Activated B cell treated with CpG ODN at 0.5 μM for 24 hours (primary cell): ENCODE data around the gene DHRS3. TPM values are rescaled to one million over a fixed set of nuclear protein-coding genes. Genes with fewer than 3 reads are reported as not detected.

ENCODE experiments used
- ATAC-seq: fragments of 200-7000 bp; cut with Tn5 transposase; one replicate; pipeline ENCODE4 v1.10.0; 2021; ENCODE audit warnings: low read depth, mild to moderate bottlenecking, moderate library complexity
- CTCF ChIA-PET: fragments of 350-600 bp; sonication (Branson Sonifier 250); formaldehyde crosslinking; loops from one replicate; lab custom pipeline; 2021; ENCODE audit warnings: antibody characterized with exemption; lab: Charles Lee
- POLR2A ChIA-PET: fragments of 350-600 bp; sonication (Branson Sonifier 250); formaldehyde crosslinking; loops from one replicate; lab custom pipeline; 2021; ENCODE audit warnings: antibody characterized with exemption; lab: Charles Lee
- DNase-seq: peaks from one replicate; pipeline ENCODE4 v3.0.0; 2022
- H3K27ac Mint-ChIP-seq: one replicate; pipeline ENCODE4 v1.8.0; 2020; ENCODE audit warnings: mixed read lengths
- H3K27me3 Mint-ChIP-seq: one replicate; pipeline ENCODE4 v1.8.0; 2021; ENCODE audit warnings: mixed read lengths
- H3K36me3 Mint-ChIP-seq: one replicate; pipeline ENCODE4 v1.8.0; 2021; ENCODE audit warnings: low read depth, mixed read lengths
- H3K4me1 Mint-ChIP-seq: one replicate; pipeline ENCODE4 v1.8.0; 2021; ENCODE audit warnings: mixed read lengths
- H3K4me3 Mint-ChIP-seq: one replicate; pipeline ENCODE4 v1.8.0; 2020; ENCODE audit warnings: mild to moderate bottlenecking, mixed read lengths
- H3K9me3 Mint-ChIP-seq: one replicate; pipeline ENCODE4 v1.8.0; 2020; ENCODE audit warnings: mixed read lengths
- intact Hi-C: fragments of 100-400 bp; cut with micrococcal nuclease; formaldehyde crosslinking; loops from one replicate; pipeline ENCODE4 v1.15.1; 2024
- total RNA-seq: library from RNA; stranded (reverse); gene quantifications from 2 replicates; pipeline ENCODE4 v1.2.3, GENCODE V29; 2022
- TF ChIP-seq, protein P1 (sequence below): fragments of 200-600 bp; IDR thresholded peaks from one replicate; pipeline ENCODE4 v1.8.0; 2022; ENCODE audit warnings: antibody characterized with exemption, mild to moderate bottlenecking

The DHRS3 gene
- total RNA-seq, 1 donor from 2014 or later = 1.8 TPM

DNA sequence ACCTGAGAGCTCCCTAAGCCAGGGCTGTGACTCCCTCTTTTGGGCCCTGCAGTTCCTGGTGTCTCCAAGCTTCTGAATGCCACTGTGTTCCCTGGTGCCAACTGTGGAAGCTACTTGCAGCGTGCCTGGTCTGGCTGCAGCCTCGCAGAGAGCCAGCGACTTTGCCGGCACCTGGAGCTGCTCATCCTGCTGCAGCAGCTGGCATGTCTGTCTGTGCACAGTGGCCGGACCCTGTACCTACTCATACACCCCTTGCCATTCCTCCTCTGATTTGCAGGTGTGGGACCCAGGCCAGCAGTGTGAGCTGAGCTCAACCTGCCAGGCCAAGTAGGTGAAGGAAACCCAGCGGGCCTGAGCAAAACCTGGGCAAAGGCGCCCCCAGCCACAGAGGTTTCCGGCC is 13.6 kb upstream of the DHRS3 start:
- Mint-ChIP-seq H3K9me3 (no peaks in the 10 kb centered on the region), H3K27me3 (peaks cover 2% of the 10 kb centered on the region), H3K4me3 (no peak overlapping the region), H3K27ac (no peak overlapping the region), H3K4me1 (no peaks in the 10 kb centered on the region), H3K36me3 (no peaks in the 10 kb centered on the region)
- ChIA-PET POLR2A (no interaction called here), CTCF (no interaction called here)
- TF ChIP-seq, protein P1, sequence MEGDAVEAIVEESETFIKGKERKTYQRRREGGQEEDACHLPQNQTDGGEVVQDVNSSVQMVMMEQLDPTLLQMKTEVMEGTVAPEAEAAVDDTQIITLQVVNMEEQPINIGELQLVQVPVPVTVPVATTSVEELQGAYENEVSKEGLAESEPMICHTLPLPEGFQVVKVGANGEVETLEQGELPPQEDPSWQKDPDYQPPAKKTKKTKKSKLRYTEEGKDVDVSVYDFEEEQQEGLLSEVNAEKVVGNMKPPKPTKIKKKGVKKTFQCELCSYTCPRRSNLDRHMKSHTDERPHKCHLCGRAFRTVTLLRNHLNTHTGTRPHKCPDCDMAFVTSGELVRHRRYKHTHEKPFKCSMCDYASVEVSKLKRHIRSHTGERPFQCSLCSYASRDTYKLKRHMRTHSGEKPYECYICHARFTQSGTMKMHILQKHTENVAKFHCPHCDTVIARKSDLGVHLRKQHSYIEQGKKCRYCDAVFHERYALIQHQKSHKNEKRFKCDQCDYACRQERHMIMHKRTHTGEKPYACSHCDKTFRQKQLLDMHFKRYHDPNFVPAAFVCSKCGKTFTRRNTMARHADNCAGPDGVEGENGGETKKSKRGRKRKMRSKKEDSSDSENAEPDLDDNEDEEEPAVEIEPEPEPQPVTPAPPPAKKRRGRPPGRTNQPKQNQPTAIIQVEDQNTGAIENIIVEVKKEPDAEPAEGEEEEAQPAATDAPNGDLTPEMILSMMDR = no peak
- DNase-seq = no peak
- ATAC-seq = no peak
- intact Hi-C loops = no loop called here

DNA sequence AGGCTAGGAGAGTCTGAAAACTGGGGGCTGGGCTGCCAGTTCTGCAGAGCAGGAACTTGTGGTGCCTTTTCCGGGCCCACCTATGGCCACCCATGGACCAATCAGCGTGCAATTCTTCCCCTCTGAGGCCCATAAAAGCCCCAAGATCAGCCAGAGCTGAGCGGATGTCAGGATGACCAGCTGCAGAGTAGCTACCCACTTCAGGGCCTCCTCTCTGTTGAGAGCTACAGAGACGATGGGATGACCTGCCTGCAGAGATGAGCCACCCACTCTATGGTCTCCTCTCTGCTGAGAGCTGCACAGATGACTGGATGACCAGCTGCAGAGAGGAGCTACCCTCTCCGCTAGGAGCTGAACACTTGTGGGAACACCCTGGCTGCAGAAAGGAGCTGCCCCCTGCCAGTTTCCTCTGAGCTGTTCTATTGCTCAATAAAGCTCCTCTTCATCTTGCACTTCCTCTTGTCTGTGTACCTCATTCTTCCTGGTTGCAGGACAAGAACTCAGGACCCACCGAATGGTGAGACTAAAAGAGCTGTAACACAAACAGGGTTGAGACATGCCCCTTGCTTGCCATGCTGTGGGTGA is 13.0 kb upstream of the DHRS3 start:
- no peaks in the 10 kb centered on the region for H3K4me1 Mint-ChIP-seq
- H3K9me3 Mint-ChIP-seq = no peaks in the 10 kb centered on the region
- ATAC-seq (no peak), DNase-seq (no peak)
- no peak overlapping the region for H3K4me3 Mint-ChIP-seq
- TF ChIP-seq, protein P1 = no peak
- no peaks in the 10 kb centered on the region for H3K36me3 Mint-ChIP-seq
- ChIA-PET CTCF (no interaction called here), POLR2A (no interaction called here)
- intact Hi-C loops = no loop called here
- peaks cover 2% of the 10 kb centered on the region for H3K27me3 Mint-ChIP-seq
- no peak overlapping the region for H3K27ac Mint-ChIP-seq

DNA sequence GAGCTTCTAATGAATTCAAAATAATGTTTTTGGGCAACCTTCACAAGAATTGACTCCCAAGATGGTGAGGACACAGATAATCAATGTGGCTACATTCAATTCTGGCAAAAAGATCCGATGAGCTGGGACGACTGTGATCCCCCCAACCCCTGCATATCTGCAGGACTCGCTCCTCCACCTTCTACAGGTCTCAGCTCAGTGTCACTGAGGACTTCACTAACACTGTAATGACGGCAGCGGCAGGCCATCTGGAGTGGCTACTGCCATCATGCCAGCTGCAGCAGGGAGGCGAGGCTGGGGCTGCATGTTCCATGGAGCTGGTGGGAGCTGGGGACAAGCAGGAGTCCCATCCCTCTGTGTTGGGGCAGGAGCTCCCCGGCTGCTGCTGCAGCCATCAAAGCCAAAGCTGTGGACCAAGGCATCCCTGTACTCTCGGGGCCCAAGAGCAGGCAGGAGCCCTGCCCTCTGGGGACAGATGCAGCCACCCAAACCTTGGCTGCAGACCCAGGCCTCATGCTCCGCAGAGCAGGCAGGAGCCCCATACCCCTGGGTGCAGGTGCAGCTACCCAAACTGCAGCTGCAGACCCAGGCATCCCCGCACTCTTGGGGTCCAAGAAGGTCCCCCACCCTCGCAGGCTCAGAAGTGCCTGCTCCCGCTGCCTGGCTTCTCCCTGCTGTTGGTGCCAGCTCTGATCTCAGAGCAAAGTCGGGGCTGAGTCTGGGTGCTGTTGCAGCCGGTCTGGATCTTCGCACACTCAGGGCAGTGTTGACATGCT is 12.2 kb upstream of the DHRS3 start:
- H3K9me3 Mint-ChIP-seq = no peaks in the 10 kb centered on the region
- no peak for ATAC-seq
- H3K27ac Mint-ChIP-seq = no peak overlapping the region
- no peaks in the 10 kb centered on the region for H3K36me3 Mint-ChIP-seq
- H3K27me3 Mint-ChIP-seq = peaks cover 5% of the 10 kb centered on the region
- H3K4me1 Mint-ChIP-seq = no peaks in the 10 kb centered on the region
- POLR2A ChIA-PET = no interaction called here
- intact Hi-C loops = no loop called here
- no peak for DNase-seq
- no peak overlapping the region for H3K4me3 Mint-ChIP-seq
- CTCF ChIA-PET = no interaction called here
- TF ChIP-seq, protein P1 = no peak

DNA sequence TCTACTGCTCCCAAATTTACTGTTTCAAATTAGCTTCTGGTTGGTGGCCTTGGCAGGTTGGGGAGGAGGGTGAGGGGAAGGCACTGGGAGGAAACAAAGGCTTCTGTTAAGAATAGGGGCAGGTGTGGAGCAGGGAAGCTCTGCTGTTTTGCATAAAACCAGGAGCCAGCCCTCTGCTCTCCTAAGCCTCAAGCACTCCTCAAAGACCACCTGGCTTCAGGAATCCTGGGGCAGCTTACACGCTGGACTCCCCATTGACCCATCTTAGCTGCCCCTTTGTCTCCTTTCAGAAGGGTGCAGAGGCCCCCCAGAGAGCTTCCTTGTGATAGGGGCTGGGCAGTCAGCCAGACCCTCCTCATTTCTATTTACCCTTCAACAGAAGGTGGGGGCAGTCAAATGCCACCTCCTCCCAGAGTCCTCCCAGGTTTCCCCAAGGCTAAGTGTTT is 11.5 kb upstream of the DHRS3 start:
- no peak for ATAC-seq
- ChIA-PET POLR2A (no interaction called here), CTCF (no interaction called here)
- Mint-ChIP-seq H3K27ac (no peak overlapping the region), H3K27me3 (peaks cover 5% of the 10 kb centered on the region), H3K4me1 (no peaks in the 10 kb centered on the region), H3K9me3 (no peaks in the 10 kb centered on the region), H3K4me3 (no peak overlapping the region), H3K36me3 (no peaks in the 10 kb centered on the region)
- no peak for DNase-seq
- intact Hi-C loops = no loop called here
- TF ChIP-seq, protein P1 = no peak

DNA sequence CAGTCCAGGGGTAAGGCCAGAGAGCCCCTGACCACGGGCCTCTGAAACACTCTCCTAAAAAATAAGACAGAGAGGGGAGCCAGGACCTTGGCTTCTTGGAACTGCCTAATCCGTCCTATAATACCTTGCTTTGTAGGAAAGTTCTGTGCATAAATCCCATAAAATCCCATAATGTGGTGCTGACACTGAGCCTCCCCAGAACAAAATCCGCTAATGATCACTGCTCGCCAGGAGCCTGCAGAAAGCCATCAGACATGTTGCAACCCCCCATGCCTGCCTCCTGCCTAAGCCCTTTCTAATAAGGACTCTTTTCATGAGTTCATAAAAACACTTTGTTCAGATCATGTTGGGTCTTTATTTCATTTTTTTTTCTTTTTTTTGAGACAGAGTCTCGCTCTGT is 9.3 kb upstream of the DHRS3 start:
- peaks cover 5% of the 10 kb centered on the region for H3K27me3 Mint-ChIP-seq
- no peak for ATAC-seq
- no peaks in the 10 kb centered on the region for H3K36me3 Mint-ChIP-seq
- POLR2A ChIA-PET = no interaction called here
- no peak overlapping the region for H3K4me3 Mint-ChIP-seq
- H3K9me3 Mint-ChIP-seq = no peaks in the 10 kb centered on the region
- H3K4me1 Mint-ChIP-seq = no peaks in the 10 kb centered on the region
- H3K27ac Mint-ChIP-seq = no peak overlapping the region
- CTCF ChIA-PET = no interaction called here
- TF ChIP-seq, protein P1 = no peak
- intact Hi-C loops = no loop called here
- DNase-seq = no peak
